Transverse colon (tissue), 4 donors: Measurements from ENCODE around the gene EFCAB14. TPM values are rescaled to one million over a fixed set of nuclear protein-coding genes. Genes with fewer than 3 reads are reported as not detected.

ENCODE experiments used
- DNase-seq: peaks from one replicate; pipeline ENCODE4 v3.0.0-alpha.2; 2019
- H3K27ac ChIP-seq, 4 donors: fragments of 200-600 bp; sonication (generic); 2 replicates each; pipeline ENCODE4 v1.5.1; 2016 to 2018; ENCODE audit warnings: inconsistent platforms in 4 of 4
- H3K27me3 ChIP-seq: fragments of 200-600 bp; sonication (generic); 2 replicates; pipeline ENCODE4 v1.5.1; 2017; ENCODE audit warnings: inconsistent platforms
- H3K36me3 ChIP-seq, 4 donors: fragments of 200-600 bp; sonication (generic); 2 replicates each; pipeline ENCODE4 v1.5.1; 2017 to 2019; ENCODE audit warnings: inconsistent platforms in 4 of 4
- H3K4me1 ChIP-seq, 4 donors: fragments of 200-600 bp; sonication (generic); 2 replicates each; pipeline ENCODE4 v1.5.1; 2017 to 2020; ENCODE audit warnings: inconsistent platforms in 4 of 4
- H3K4me3 ChIP-seq, 4 donors: fragments of 200-600 bp; sonication (generic); 1 replicate in 1 of 4; 2 replicates in 3 of 4; pipeline versions ENCODE4 v1.5.1 to v1.6.1; 2017 to 2019; ENCODE audit warnings: inconsistent platforms in 4 of 4
- H3K9me3 ChIP-seq, 2 donors: fragments of 200-600 bp; sonication (generic); 2 replicates each; pipeline ENCODE4 v1.5.1; 2017 to 2019; ENCODE audit warnings: inconsistent platforms in 2 of 2
- EP300 ChIP-seq: sonication (generic); formaldehyde crosslinking; IDR thresholded peaks from one replicate; pipeline ENCODE4 v1.6.1; 2017; ENCODE audit warnings: antibody characterized with exemption, low read depth
- POLR2A ChIP-seq: fragments of 450-650 bp; IDR thresholded peaks from one replicate; pipeline ENCODE4 v1.6.1; 2016; ENCODE audit warnings: antibody characterized with exemption, mild to moderate bottlenecking, moderate library complexity
- POLR2AphosphoS5 ChIP-seq, 3 donors: sonication (generic); formaldehyde crosslinking; IDR thresholded peaks; one replicate each; pipeline ENCODE4 v1.6.1; 2016; ENCODE audit warnings: antibody characterized with exemption in 3 of 3
- WGBS, 2 donors: methylation state at CpG; one replicate each; pipeline ENCODE4 v1.1.5; 2018; ENCODE audit warnings: low coverage in 1 of 2; 5-methylcytosine and 5-hydroxymethylcytosine counted together
- in situ Hi-C, 4 donors: fragments of 200-750 bp; cut with MboI; loops; one replicate each; pipeline versions ENCODE4 v1.15.0 to v1.15.1; 2017; ENCODE audit warnings: low sequenced_read_pairs in 3 of 4, low pct_ligation_motif_present in 1 of 4, low pct_unique_long_range_greater_than_20kb in 1 of 4
- intact Hi-C: fragments of 100-400 bp; cut with DNase I; formaldehyde crosslinking; loops from one replicate; pipeline ENCODE4 v1.15.1; 2023; ENCODE audit warnings: low total_unique reads
- total RNA-seq, 4 donors: library from RNA; depleted of rRNA; stranded (reverse); fragments of >200 nt; gene quantifications; one replicate each; pipeline ENCODE4 v1.1.0, GENCODE V29; 2016
- TF ChIP-seq, protein P1 (sequence below), 5 experiments: fragments of 200-600 bp in 3 of 5; fragments of 450-650 bp in 2 of 5; sonication (generic) in 3 of 5; IDR thresholded peaks; 1 replicate in 2 of 5; 2 replicates in 3 of 5; pipeline ENCODE4 v1.5.1; 2016 to 2017; ENCODE audit warnings: antibody characterized with exemption in 5 of 5, inconsistent platforms in 3 of 5, mild to moderate bottlenecking in 2 of 5, moderate library complexity in 1 of 5

The EFCAB14 gene
- 100 to 1,000 TPM in 2 of 4 donors, 10 to 100 TPM in 2; 48.2 to 119 (median 85.4) TPM for total RNA-seq

- intact Hi-C loops (loop anchor here (5.0 kb wide), 1 partner anchor 112 kb away; no protein-coding TSS in a partner anchor), in situ Hi-C loops (loop anchor here in 1 of 4 donors (10.0 kb wide), 1 partner anchor 104 kb away; the partner anchor contains the start of gene MOB3C)
- TF ChIP-seq EP300 = no peak
- TF ChIP-seq, protein P1, sequence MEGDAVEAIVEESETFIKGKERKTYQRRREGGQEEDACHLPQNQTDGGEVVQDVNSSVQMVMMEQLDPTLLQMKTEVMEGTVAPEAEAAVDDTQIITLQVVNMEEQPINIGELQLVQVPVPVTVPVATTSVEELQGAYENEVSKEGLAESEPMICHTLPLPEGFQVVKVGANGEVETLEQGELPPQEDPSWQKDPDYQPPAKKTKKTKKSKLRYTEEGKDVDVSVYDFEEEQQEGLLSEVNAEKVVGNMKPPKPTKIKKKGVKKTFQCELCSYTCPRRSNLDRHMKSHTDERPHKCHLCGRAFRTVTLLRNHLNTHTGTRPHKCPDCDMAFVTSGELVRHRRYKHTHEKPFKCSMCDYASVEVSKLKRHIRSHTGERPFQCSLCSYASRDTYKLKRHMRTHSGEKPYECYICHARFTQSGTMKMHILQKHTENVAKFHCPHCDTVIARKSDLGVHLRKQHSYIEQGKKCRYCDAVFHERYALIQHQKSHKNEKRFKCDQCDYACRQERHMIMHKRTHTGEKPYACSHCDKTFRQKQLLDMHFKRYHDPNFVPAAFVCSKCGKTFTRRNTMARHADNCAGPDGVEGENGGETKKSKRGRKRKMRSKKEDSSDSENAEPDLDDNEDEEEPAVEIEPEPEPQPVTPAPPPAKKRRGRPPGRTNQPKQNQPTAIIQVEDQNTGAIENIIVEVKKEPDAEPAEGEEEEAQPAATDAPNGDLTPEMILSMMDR (IDR thresholded peaks at IDR 0.05) = no peak
- peak; percentile 91 for TF ChIP-seq POLR2A
- peak; percentile 79 to 96 (median 92) for TF ChIP-seq POLR2AphosphoS5 (IDR thresholded peaks at IDR 0.05)
- H3K4me3 ChIP-seq = peak within 1 kb of the TSS; percentile 78 to 98 (median 92)
- peaks cover 0 to 15% (median 5%) of the 10 kb centered on the region in 4 donors for H3K36me3 ChIP-seq
- H3K27ac ChIP-seq = peak within 1 kb of the TSS; percentile 87 to 92 (median 89)
- H3K4me1 ChIP-seq = peaks cover 18 to 37% (median 23%) of the 10 kb centered on the region in 4 donors
- 0% methylated on average over 39 of the region's 85 CpGs; no CpG with 5 or more reads in 1 of the 2 donors for WGBS, 2 donors
- H3K9me3 ChIP-seq = no peaks in the 10 kb centered on the region
- no peaks in the 10 kb centered on the region for H3K27me3 ChIP-seq
- peak; percentile 99 for DNase-seq
These were observed at the start of gene EFCAB14 for GRCh38 chr1:46718727-46719622. Gene EFCAB14, minus strand, starts transcription at chr1:46719114. Its CDS starts 1,027 bp downstream, at chr1:46718087.

DNA sequence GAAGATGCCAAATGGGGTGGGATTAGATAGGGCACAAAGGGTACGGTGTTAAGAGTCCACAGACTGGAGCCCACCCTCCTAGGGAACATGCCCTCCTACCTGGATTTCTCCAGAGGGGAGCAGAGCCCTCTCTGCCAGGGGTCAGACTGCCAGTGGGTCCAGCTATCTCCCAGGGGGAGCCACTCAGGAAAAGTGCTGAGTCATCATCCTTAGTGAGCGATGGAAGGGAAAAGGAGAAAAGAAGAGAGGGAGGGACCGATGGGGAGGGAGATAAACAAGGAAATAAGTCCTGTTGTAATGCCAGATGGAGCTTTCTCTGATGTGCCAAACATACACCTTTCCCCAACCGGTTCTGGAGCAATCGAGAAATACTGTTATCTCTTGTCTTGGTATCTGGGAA is 49.5 kb upstream of the EFCAB14 start:
- in situ Hi-C loops = no loop called here
- Histone ChIP-seq H3K36me3 (no peaks in the 10 kb centered on the region), H3K4me1 (no peaks in the 10 kb centered on the region), H3K27ac (no peak overlapping the region), H3K9me3 (peaks cover 25 to 26% of the 10 kb centered on the region in 2 donors), H3K27me3 (no peaks in the 10 kb centered on the region), H3K4me3 (no peak overlapping the region)
- intact Hi-C loops = no loop called here
- DNase-seq = no peak
- no peak for TF ChIP-seq POLR2A
- no peak for TF ChIP-seq EP300
- 85 to 100% methylated on average over 3 to 5 of the region's 5 CpGs for WGBS, 2 donors

DNA sequence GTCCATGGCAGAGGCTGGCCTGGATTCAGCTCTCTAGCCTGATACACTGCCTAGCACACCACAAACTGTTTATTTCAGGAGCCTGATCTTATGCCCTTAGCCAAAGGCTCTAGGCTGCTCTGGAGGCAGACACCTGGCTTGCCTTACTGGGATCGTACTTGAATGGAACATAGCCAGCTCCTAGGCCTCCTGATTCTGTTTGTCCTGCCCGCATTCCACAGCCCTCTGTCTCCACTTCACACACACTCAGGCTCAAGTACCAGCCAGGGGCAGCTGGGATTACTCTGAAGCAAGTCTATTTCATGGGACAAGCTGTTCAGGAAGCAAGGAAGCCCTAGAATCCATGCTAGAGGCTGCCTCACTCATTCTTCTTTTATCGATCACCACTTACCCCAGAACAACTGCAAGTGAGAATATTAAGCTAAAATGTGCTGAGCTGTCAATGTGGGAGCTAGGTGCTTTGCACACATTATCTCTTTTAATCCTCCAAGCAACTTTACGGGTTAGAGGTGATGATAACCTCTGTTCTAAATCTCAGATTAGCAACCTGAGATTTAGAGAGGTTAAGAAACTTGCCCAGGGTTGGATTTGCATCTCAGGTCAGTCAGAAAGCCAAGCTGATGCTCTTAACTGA is 48.9 kb upstream of the EFCAB14 start:
- Histone ChIP-seq H3K9me3 (peaks cover 25 to 26% of the 10 kb centered on the region in 2 donors), H3K36me3 (no peaks in the 10 kb centered on the region), H3K4me1 (no peaks in the 10 kb centered on the region), H3K27ac (no peak overlapping the region), H3K4me3 (no peak overlapping the region), H3K27me3 (no peaks in the 10 kb centered on the region)
- intact Hi-C loops (no loop called here), in situ Hi-C loops (no loop called here)
- DNase-seq = no peak
- TF ChIP-seq, protein P1 (IDR thresholded peaks at IDR 0.05) = no peak
- no peak for TF ChIP-seq POLR2AphosphoS5 (IDR thresholded peaks at IDR 0.05)
- no peak for TF ChIP-seq EP300
- 78% methylated on average over 4 of the region's 4 CpGs; no CpG with 5 or more reads in 1 of the 2 donors for WGBS, 2 donors

DNA sequence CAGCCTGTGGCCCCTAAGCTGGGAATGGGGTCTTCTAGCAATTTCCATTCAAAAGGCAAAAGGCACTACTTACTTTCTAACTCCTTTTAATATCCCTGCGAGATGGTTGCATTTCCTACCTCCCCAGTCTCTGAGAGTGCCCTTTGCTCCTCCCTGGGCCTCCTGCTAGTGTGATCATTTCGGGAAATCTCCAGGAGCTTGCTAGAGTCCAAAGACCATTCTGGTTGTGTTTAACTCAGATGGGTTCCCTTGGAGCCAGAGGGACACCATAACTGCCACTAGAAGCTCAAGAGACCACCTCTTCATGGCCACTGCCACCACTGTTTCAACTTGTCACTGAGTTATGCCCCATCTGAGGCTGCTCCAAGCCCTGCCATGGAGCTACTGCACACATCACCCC is 45.5 kb upstream of the EFCAB14 start:
- TF ChIP-seq POLR2A (no peak), EP300 (no peak), POLR2AphosphoS5 (IDR thresholded peaks at IDR 0.05) (no peak)
- TF ChIP-seq, protein P1 (IDR thresholded peaks at IDR 0.05) = no peak
- H3K27ac ChIP-seq = no peak overlapping the region
- DNase-seq = no peak
- WGBS, 2 donors = 33% methylated on average over 2 of the region's 2 CpGs; no CpG with 5 or more reads in 1 of the 2 donors
- no peaks in the 10 kb centered on the region for H3K27me3 ChIP-seq
- no peak overlapping the region for H3K4me3 ChIP-seq
- H3K36me3 ChIP-seq = no peaks in the 10 kb centered on the region
- H3K9me3 ChIP-seq = peaks cover 0 to 6% of the 10 kb centered on the region in 2 donors
- in situ Hi-C loops = no loop called here
- intact Hi-C loops = no loop called here
- no peaks in the 10 kb centered on the region for H3K4me1 ChIP-seq
